ENCODE results near the gene OPN4.

OPN4 gene

DNA sequence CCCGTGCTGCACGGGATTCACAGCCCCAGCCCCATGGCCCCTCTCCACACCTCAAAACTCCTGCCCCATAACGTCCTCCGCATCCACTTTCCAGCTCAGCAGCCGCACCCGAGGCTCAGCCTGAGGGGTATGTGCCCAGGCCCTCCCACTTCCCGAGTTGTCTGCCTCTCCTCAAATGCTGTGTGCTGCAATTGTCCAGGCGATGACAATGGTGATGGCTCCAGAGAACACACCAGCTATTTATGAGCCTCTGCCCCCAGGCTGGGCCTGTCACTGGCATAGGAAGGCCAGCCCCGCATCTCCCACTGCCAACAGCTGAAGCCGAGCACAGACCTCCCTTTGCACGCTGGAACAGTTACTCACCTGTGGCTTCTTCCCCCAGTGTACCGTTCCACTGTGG lies 11.5 kb downstream of the OPN4 start:
- Histone ChIP-seq H3K36me3 (ENCODE audit: control insufficient read depth, insufficient read depth, low read length) (no peaks in the 10 kb centered on the region), H3K9me3 (ENCODE audit: control insufficient read depth, low read length) (no peaks in the 10 kb centered on the region), H3K4me1 (ENCODE audit: control insufficient read depth, insufficient read depth, low read length) (peaks cover 24% of the 10 kb centered on the region), H3K9ac (ENCODE audit: low read length) (no peak overlapping the region), H3K4me3 (ENCODE audit: low read length) (no peak overlapping the region), H3K27me3 (ENCODE audit: control insufficient read depth, insufficient read depth, low read length) (no peaks in the 10 kb centered on the region)

DNA sequence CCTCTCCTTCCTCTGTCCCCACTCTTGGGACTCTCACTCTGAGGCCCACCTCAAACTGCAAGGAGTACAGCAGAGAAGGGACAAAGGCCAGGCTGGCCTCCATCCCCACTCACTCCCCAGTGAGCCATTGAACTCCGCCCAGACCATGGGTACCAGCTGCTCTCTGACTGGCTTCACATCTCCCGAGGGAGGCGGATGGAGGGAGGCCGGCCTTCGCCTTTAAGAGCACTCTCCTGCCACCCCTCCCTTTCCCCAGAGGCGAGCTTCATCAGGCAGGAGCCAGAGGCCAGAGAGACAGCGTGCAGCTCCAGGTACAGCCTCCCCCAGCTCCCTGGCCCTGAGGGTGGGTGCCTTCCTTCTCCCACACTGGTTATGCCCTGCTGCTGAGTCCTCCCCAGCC lies 12.2 kb downstream of the OPN4 start:
- H3K36me3 ChIP-seq (ENCODE audit: control insufficient read depth, insufficient read depth, low read length), result no peaks in the 10 kb centered on the region
- peaks cover 31% of the 10 kb centered on the region for H3K4me1 ChIP-seq (ENCODE audit: control insufficient read depth, insufficient read depth, low read length)
- H3K4me3 ChIP-seq (ENCODE audit: low read length), result no peak overlapping the region
- no peaks in the 10 kb centered on the region for H3K9me3 ChIP-seq (ENCODE audit: control insufficient read depth, low read length)
- H3K27me3 ChIP-seq (ENCODE audit: control insufficient read depth, insufficient read depth, low read length), result no peaks in the 10 kb centered on the region
- H3K9ac ChIP-seq (ENCODE audit: low read length), result no peak overlapping the region

DNA sequence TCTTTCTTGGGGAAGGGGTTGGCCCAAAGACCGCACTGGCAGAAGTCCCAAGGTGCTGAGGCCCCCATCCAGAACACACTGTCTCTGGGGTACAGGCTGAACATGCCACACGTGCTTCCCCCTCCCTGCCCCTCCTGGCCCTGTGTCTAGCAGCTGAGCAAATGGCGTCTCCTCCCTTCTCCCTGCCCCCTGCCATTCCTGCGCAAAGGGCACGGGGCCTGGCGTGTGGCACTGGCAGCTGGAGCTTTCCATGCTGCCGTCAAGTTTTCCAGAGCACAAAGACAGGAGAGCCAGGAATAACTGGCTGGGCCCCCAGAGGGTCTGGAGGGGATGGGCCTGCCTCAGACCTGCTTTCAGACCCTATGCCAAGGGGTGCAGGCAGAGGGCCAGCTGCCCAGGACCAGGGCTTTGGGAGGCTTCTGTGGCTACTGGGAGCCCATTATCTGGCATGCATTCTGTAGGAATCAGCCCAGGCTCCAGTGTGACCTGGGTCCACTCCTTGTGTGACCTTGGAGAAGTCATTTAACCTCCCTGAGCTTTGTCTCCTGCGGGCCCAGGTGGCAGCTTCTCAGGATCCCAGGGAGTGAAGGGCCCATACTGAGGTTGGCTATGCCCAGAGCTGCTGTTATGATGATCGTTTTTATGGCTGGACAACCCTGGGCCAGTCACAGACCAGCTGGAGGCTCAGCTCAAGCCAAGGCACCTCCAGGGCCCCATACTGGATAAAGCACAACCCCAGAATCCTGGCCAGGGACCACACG lies 13.3 kb downstream of the OPN4 start:
- no peaks in the 10 kb centered on the region for H3K36me3 ChIP-seq (ENCODE audit: control insufficient read depth, insufficient read depth, low read length)
- no peaks in the 10 kb centered on the region for H3K9me3 ChIP-seq (ENCODE audit: control insufficient read depth, low read length)
- H3K4me3 ChIP-seq (ENCODE audit: low read length), result no peak overlapping the region
- no peak overlapping the region for H3K9ac ChIP-seq (ENCODE audit: low read length)
- H3K27me3 ChIP-seq (ENCODE audit: control insufficient read depth, insufficient read depth, low read length), result no peaks in the 10 kb centered on the region
- peaks cover 42% of the 10 kb centered on the region for H3K4me1 ChIP-seq (ENCODE audit: control insufficient read depth, insufficient read depth, low read length)

DNA sequence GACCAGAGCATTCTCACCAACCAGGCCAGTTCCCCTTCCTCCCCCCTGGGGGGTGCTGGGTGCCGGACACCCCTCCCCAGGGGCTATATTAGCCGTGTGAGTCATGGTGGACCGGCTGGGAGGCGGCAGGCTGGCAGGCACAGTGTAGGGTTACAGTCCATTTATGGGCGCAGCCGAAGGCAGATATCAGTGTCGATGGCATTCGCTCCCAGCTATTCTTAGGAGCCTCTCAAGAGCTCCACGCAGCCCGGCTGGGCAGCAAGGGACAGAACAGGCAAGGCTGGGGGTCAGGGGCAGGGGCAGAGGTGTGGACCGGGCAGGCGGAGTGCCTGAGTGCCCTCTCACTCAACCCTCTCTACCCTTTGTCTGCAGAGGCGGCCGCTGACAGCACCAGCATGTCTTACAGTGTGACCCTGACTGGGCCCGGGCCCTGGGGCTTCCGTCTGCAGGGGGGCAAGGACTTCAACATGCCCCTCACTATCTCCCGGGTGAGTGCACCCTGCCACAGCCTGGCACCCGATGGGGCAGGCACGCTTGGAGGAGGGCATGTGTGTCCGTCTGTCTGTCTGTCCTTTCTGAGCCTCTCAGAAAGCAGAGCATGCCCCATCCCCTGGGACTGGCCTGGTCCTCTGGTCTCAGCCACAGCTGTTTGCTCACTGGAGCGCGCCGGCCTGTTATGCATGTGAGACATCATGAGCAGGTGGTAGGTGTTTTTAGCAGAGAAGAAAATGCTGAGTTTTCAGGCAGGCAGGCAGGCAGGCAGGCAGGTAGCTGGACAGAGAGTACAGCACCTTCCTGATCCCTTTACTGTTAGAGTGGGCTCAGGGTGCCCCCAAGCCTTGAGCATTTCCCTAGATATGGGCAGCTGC lies 14.2 kb downstream of the OPN4 start, which contains the start of gene LDB3:
TSS of gene LDB3 (plus strand) at position 215 of the 869 bp plus-strand sequence. CDS start at position 396, 181 bp downstream.
- H3K9me3 ChIP-seq (ENCODE audit: control insufficient read depth, low read length), result no peaks in the 10 kb centered on the region
- H3K9ac ChIP-seq (ENCODE audit: low read length), result no peak within 1 kb of the TSS
- no peak within 1 kb of the TSS for H3K4me3 ChIP-seq (ENCODE audit: low read length)
- peaks cover 51% of the 10 kb centered on the region for H3K4me1 ChIP-seq (ENCODE audit: control insufficient read depth, insufficient read depth, low read length)
- H3K36me3 ChIP-seq (ENCODE audit: control insufficient read depth, insufficient read depth, low read length), result no peaks in the 10 kb centered on the region
- H3K27me3 ChIP-seq (ENCODE audit: control insufficient read depth, insufficient read depth, low read length), result no peaks in the 10 kb centered on the region

DNA sequence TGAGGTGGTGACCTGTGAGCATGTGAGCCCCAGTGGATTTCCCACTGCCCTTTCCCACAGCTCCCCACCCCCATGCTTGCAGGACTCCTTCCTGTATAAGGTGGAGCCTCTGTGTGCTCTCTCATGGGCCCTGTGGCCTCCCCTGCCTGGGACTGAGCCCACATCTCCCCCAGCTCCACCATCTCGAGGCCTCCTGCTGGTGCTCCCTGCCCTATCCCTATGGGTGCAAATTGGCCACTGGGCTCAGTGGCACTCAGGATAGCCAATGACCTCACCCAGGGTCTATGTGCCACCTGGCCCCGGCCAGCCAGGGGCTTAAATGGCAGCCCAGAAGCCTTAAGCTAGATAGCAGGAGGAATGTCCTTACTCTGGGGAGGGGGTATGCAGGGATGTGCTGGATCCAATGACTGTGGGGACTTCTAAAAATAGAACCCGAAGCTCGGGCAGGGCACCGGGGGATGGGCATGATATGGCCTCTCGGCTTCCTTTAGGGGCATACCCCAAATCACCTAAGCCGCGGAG lies 16.0 kb downstream of the OPN4 start:
- Histone ChIP-seq H3K4me1 (ENCODE audit: control insufficient read depth, insufficient read depth, low read length) (peaks cover 58% of the 10 kb centered on the region), H3K9ac (ENCODE audit: low read length) (no peak overlapping the region), H3K4me3 (ENCODE audit: low read length) (no peak overlapping the region), H3K9me3 (ENCODE audit: control insufficient read depth, low read length) (no peaks in the 10 kb centered on the region), H3K27me3 (ENCODE audit: control insufficient read depth, insufficient read depth, low read length) (no peaks in the 10 kb centered on the region), H3K36me3 (ENCODE audit: control insufficient read depth, insufficient read depth, low read length) (no peaks in the 10 kb centered on the region)

DNA sequence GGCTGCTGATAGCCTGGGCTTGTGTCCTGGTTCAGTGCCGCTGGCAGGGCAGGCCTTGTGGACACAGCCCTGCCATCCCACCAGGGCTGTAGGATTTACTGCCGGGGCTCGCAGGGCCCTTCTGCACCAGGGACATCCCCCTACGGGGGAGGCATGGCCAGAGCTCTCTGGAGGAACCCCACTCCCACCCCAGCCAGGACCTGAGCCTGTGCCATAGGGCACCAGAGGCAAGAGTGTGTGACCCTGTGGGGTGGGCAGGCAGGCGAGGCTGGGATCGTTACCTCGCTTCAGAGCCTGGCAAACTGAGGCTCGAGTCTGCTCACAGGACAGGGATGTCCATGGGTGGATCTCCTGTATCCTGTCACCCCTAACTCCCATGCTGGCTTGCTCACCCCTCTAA lies 16.5 kb downstream of the OPN4 start:
- no peak overlapping the region for H3K9ac ChIP-seq (ENCODE audit: low read length)
- no peaks in the 10 kb centered on the region for H3K27me3 ChIP-seq (ENCODE audit: control insufficient read depth, insufficient read depth, low read length)
- H3K4me3 ChIP-seq (ENCODE audit: low read length), result no peak overlapping the region
- no peaks in the 10 kb centered on the region for H3K36me3 ChIP-seq (ENCODE audit: control insufficient read depth, insufficient read depth, low read length)
- no peaks in the 10 kb centered on the region for H3K9me3 ChIP-seq (ENCODE audit: control insufficient read depth, low read length)
- peaks cover 58% of the 10 kb centered on the region for H3K4me1 ChIP-seq (ENCODE audit: control insufficient read depth, insufficient read depth, low read length)

DNA sequence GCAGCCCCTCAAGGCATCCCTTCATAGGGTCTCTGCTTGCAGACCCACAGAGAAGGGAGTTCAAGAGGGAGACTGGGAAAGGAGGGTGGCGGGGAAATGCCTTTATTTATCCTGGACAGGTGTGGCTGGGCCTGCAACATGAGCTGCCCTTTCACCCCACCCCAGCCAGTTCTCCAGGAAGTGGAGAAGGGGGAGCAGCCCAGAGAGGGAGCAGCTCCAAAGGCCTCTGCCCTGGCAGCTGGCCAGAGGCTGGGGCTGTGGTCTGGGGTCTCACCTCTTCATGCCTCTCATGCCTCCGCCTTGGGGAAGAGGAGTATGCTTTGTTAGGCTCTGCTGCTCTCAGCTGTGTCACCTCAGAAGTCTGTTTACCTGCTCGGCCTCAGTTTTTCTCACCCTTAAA lies 17.1 kb downstream of the OPN4 start:
- H3K4me1 ChIP-seq (ENCODE audit: control insufficient read depth, insufficient read depth, low read length), result peaks cover 58% of the 10 kb centered on the region

DNA sequence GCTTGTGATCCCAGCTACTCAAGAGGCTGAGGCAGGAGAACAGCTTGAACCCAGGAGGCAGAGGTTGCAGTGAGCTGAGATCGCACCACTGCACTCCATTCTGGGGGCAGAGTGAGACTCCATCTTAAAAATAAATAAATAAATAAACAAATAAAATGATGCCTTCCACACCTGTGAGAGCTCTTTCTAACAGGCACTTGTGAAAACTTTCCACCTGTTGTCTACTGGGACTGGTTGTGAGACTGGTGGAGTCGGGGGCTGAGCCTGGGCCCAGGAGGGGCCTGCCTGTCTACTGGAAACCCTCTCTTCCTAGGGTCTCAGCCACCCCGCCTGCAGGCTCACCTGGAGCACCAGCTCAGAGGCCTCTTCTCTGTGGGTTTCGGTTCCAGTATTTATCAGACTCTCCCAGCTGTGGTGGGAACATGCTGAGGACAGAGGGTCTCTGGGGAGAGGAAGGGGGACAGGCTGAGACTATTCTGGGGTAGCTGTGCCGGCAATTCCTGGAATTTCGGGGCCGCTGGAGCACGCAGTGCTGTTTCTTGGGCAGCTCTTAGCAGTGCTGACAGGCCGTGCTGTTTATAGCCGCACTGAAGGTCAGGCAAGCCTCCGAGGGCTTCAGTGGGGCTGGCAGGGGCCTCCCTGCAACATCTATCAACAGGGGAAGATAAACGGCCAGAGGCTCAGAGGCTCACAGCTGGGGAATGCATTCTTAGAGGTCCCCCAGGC lies 17.8 kb downstream of the OPN4 start:
- H3K4me1 ChIP-seq (ENCODE audit: control insufficient read depth, insufficient read depth, low read length), result peaks cover 58% of the 10 kb centered on the region
- no peaks in the 10 kb centered on the region for H3K27me3 ChIP-seq (ENCODE audit: control insufficient read depth, insufficient read depth, low read length)
- H3K9me3 ChIP-seq (ENCODE audit: control insufficient read depth, low read length), result no peaks in the 10 kb centered on the region
- no peak overlapping the region for H3K4me3 ChIP-seq (ENCODE audit: low read length)
- no peak overlapping the region for H3K9ac ChIP-seq (ENCODE audit: low read length)
- no peaks in the 10 kb centered on the region for H3K36me3 ChIP-seq (ENCODE audit: control insufficient read depth, insufficient read depth, low read length)

More for the DNA sequence above, 17.1 kb downstream of the OPN4 start:
- H3K9me3 ChIP-seq (ENCODE audit: control insufficient read depth, low read length), result no peaks in the 10 kb centered on the region
- peak overlapping the region; percentile 24 for H3K9ac ChIP-seq (ENCODE audit: low read length)
- H3K4me3 ChIP-seq (ENCODE audit: low read length), result no peak overlapping the region
- no peaks in the 10 kb centered on the region for H3K27me3 ChIP-seq (ENCODE audit: control insufficient read depth, insufficient read depth, low read length)
- H3K36me3 ChIP-seq (ENCODE audit: control insufficient read depth, insufficient read depth, low read length), result no peaks in the 10 kb centered on the region

DNA sequence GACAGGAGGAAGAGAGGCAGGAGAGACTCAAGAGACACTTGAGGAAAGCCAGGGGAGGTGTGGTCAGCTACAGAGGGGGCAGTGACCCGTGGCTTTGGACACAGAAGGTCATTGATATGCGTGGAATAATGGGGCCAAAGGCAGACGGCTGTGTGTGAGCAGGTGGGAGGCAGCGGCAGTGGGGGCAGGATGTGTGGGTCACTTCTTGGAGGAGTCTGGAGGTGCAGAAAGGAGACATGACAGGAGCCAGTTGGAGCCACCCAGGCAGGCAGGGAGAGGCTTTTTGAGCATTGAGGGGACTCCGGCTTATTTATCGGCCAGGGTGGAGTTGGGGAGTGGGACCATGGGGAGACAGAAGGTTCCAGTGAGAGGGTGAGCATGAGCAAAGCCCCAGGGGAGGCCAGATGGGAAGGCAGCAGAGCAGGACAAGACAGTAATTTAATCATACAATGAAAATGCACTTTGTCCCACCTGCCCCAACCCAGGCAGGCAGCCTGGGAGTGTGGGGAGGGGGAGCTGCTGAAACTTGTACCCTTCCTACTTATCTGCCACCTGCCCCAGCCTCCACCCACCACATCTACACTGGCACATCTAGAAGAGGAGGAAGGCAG lies 19.0 kb downstream of the OPN4 start:
- Histone ChIP-seq H3K36me3 (ENCODE audit: control insufficient read depth, insufficient read depth, low read length) (no peaks in the 10 kb centered on the region), H3K9ac (ENCODE audit: low read length) (no peak overlapping the region), H3K4me1 (ENCODE audit: control insufficient read depth, insufficient read depth, low read length) (peaks cover 53% of the 10 kb centered on the region)

DNA sequence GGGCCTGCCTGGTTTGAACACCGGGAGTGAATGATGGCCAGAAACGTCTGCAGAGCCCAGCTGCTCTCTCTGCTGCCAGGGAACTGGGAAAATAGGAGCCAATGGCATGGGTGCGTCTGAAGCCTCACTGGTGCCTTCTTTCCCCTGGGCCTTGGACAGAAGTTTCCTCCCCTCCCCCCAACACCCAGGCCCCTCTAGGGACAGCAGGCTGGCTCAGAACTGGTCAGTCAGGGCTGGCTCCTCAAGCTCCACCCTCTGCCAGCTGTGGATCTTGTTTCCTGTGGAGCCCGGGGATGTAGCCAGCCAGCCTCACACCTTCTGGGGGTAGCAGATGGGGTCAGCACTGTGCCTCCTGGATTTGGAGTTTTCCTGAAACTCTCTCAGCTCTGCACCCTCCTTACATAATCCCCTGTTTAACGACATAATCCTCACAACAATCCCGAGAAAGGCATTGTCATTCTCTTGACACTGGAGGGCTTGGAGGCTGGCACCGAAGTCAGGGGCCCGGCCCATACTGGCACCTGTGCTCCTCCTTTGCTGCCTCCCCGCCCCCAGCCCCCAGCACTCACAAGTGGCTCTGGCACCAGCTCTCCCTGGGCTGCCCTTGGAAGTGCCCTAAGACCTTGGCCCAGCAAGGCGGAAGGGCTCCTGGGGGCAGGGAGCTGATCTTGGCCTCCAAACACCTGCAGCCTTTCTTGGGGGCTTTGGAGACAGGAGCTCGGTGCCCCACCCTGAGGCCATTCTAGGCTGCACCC lies 19.7 kb downstream of the OPN4 start:
- Histone ChIP-seq H3K36me3 (ENCODE audit: control insufficient read depth, insufficient read depth, low read length) (no peaks in the 10 kb centered on the region), H3K4me3 (ENCODE audit: low read length) (no peak overlapping the region), H3K9me3 (ENCODE audit: control insufficient read depth, low read length) (no peaks in the 10 kb centered on the region), H3K4me1 (ENCODE audit: control insufficient read depth, insufficient read depth, low read length) (peaks cover 46% of the 10 kb centered on the region), H3K27me3 (ENCODE audit: control insufficient read depth, insufficient read depth, low read length) (no peaks in the 10 kb centered on the region), H3K9ac (ENCODE audit: low read length) (no peak overlapping the region)

More for the DNA sequence above, 19.0 kb downstream of the OPN4 start:
- no peak overlapping the region for H3K4me3 ChIP-seq (ENCODE audit: low read length)
- H3K9me3 ChIP-seq (ENCODE audit: control insufficient read depth, low read length), result no peaks in the 10 kb centered on the region
- no peaks in the 10 kb centered on the region for H3K27me3 ChIP-seq (ENCODE audit: control insufficient read depth, insufficient read depth, low read length)

DNA sequence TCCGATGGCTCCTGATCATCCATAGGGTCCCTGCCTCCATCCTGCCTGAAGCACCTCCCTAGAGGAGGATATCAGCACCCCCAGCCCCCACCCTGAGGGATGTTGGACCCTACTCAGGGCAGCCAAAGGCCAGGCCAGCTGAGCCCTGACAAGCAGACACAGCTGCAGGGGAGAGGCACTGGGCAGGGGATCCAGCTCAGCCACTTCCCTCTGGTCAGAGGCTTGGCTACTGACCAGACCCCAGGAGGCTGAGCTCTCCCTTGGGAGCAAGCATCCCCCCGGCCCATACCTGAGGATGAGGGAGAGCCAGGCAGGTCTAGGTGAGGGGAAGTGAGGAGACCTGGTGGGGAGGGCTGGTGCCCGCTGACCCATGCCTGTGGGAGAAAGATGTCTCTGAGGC lies 20.6 kb downstream of the OPN4 start:
- Histone ChIP-seq H3K27me3 (ENCODE audit: control insufficient read depth, insufficient read depth, low read length) (no peaks in the 10 kb centered on the region), H3K36me3 (ENCODE audit: control insufficient read depth, insufficient read depth, low read length) (no peaks in the 10 kb centered on the region), H3K9me3 (ENCODE audit: control insufficient read depth, low read length) (no peaks in the 10 kb centered on the region), H3K4me1 (ENCODE audit: control insufficient read depth, insufficient read depth, low read length) (peaks cover 51% of the 10 kb centered on the region), H3K9ac (ENCODE audit: low read length) (no peak overlapping the region), H3K4me3 (ENCODE audit: low read length) (no peak overlapping the region)
